PC-3 (cell line): ENCODE measurements around the gene WDR6. TPM values are rescaled to one million over a fixed set of nuclear protein-coding genes. Genes with fewer than 3 reads are reported as not detected.
A peak's percentile ranks its signal among the peaks of the same experiment; 100 is the strongest.

Source experiments
- ATAC-seq: fragments of 200-7000 bp; cut with Tn5 transposase; 2 replicates; pipeline ENCODE4 v1.9.1; 2020; ENCODE audit warnings: mild to moderate bottlenecking, moderate library complexity
- BruUV-seq: library from RNA; stranded (reverse); fragments of 400-500 nt; replicated peaks from 2 replicates; lab custom pipeline; 2021; lab: Mats Ljungman, UMichigan
- CTCF ChIA-PET: fragments of 300-600 bp; sonication (Branson Sonifier 250); formaldehyde crosslinking; loops from one replicate; lab custom pipeline; 2022; ENCODE audit warnings: antibody characterized with exemption; lab: Charles Lee
- POLR2A ChIA-PET: fragments of 300-600 bp; sonication (Branson Sonifier 250); formaldehyde crosslinking; loops from one replicate; lab custom pipeline; 2022; ENCODE audit warnings: antibody characterized with exemption; ENCODE audit not compliant: unreplicated experiment; lab: Charles Lee
- DNase-seq: peaks from one replicate; pipeline ENCODE4 v3.0.0-alpha.2; 2015
- H2AFZ ChIP-seq: fragments of 300-600 bp; sonication (generic); 2 replicates; pipeline ENCODE4 v1.6.0; 2016; ENCODE audit warnings: antibody characterized with exemption, low read length
- H3F3A ChIP-seq: fragments of 300-600 bp; sonication (generic); one replicate; pipeline ENCODE4 v1.6.0; 2017; ENCODE audit warnings: antibody characterized with exemption, low read length, control low read depth, mild to moderate bottlenecking; ENCODE audit not compliant: unreplicated experiment
- H3K27ac ChIP-seq: fragments of 300-600 bp; sonication (generic); 2 replicates; pipeline ENCODE4 v1.5.1; 2016; ENCODE audit warnings: mild to moderate bottlenecking, low read length
- H3K27me3 ChIP-seq: fragments of 300-600 bp; sonication (generic); 2 replicates; pipeline ENCODE4 v1.6.1; 2016; ENCODE audit warnings: low read length, mixed read lengths
- H3K36me3 ChIP-seq: fragments of 300-600 bp; sonication (generic); 2 replicates; pipeline ENCODE4 v1.6.1; 2016; ENCODE audit warnings: low read depth, mixed run types, low read length, mixed read lengths
- H3K4me1 ChIP-seq: fragments of 300-600 bp; sonication (generic); 2 replicates; pipeline ENCODE4 v1.5.1; 2016; ENCODE audit warnings: low read length; ENCODE audit not compliant: insufficient read depth
- H3K4me2 ChIP-seq: fragments of 300-600 bp; sonication (generic); 2 replicates; pipeline ENCODE4 v1.6.0; 2016; ENCODE audit warnings: low read length
- H3K4me3 ChIP-seq: fragments of 300-600 bp; sonication (generic); 2 replicates; pipeline ENCODE4 v1.5.1; 2016; ENCODE audit warnings: mild to moderate bottlenecking, low read length, mixed read lengths
- H3K79me2 ChIP-seq: fragments of 300-600 bp; sonication (generic); 2 replicates; pipeline ENCODE4 v1.6.1; 2017; ENCODE audit warnings: low read length, mixed read lengths
- H3K9ac ChIP-seq: fragments of 300-600 bp; sonication (generic); 2 replicates; pipeline ENCODE4 v1.6.0; 2016; ENCODE audit warnings: mild to moderate bottlenecking, low read length
- H3K9me2 ChIP-seq: fragments of 300-600 bp; sonication (generic); replicated peaks from 2 replicates; pipeline ENCODE4 v1.6.1; 2016; ENCODE audit warnings: mixed run types, low read length, mixed read lengths
- H3K9me3 ChIP-seq: fragments of 300-600 bp; sonication (generic); 2 replicates; pipeline ENCODE4 v1.6.1; 2016; ENCODE audit warnings: low read length, mixed read lengths
- H4K20me1 ChIP-seq: fragments of 300-600 bp; sonication (generic); 2 replicates; pipeline ENCODE4 v1.6.1; 2016; ENCODE audit warnings: low read length, mixed read lengths
- EZH2 ChIP-seq: fragments of 300-600 bp; sonication (generic); IDR thresholded peaks from one replicate; pipeline ENCODE4 v1.6.1; 2017; ENCODE audit warnings: antibody characterized with exemption, mild to moderate bottlenecking, low read length; ENCODE audit not compliant: unreplicated experiment
- EZH2phosphoT487 ChIP-seq: fragments of 300-600 bp; sonication (generic); IDR thresholded peaks from 2 replicates; pipeline ENCODE4 v1.6.1; 2018; ENCODE audit warnings: mild to moderate bottlenecking, antibody characterized with exemption, low read length, borderline replicate concordance
- intact Hi-C: fragments of 100-400 bp; cut with micrococcal nuclease; formaldehyde crosslinking; loops from 2 replicates; pipeline ENCODE4 v1.9.0; 2023
- total RNA-seq: library from RNA; depleted of rRNA; stranded (reverse); fragments of >200 nt; gene quantifications from 2 replicates; pipeline ENCODE4 v1.2.3, GENCODE V29; 2014
- TF ChIP-seq, protein P1 (sequence below): fragments of 300-600 bp; sonication (generic); conservative IDR thresholded peaks from 2 replicates; pipeline ENCODE4 v1.5.1; 2017; ENCODE audit warnings: antibody characterized with exemption, low read depth, mild to moderate bottlenecking, low read length

Gene WDR6
- total RNA-seq, 1 experiment from 2014 or later: 92.7 TPM

- Histone ChIP-seq H3K9me2 (no peaks in the 10 kb centered on the region), H3K27ac (peak within 1 kb of the TSS; percentile 95), H4K20me1 (no peaks in the 10 kb centered on the region), H2AFZ (peak within 1 kb of the TSS; percentile 85), H3K4me3 (peak within 1 kb of the TSS; percentile 94), H3K9me3 (no peaks in the 10 kb centered on the region), H3F3A (no peaks in the 10 kb centered on the region), H3K79me2 (peaks cover 71% of the 10 kb centered on the region), H3K27me3 (no peaks in the 10 kb centered on the region), H3K36me3 (peaks cover 32% of the 10 kb centered on the region), H3K4me1 (peaks cover 35% of the 10 kb centered on the region; the same call in 1 of the 2 replicates), H3K4me2 (peak within 1 kb of the TSS; percentile 99), H3K9ac (peak within 1 kb of the TSS; percentile 96)
- DNase-seq: peak; percentile 95
- ChIA-PET POLR2A (interaction anchor here (0.5 to 3.8 kb wide), 5 partner anchors 14 to 1680 kb away, joined by 3 to 51 read pairs (median 4); partner anchors contain the start of gene WDR6), CTCF (interaction anchor here (0.6 to 1.8 kb wide), 6 partner anchors 10 to 274 kb away, joined by 3 to 9 read pairs (median 4); partner anchors contain the start of genes QRICH1 and WDR6)
- TF ChIP-seq, protein P1, sequence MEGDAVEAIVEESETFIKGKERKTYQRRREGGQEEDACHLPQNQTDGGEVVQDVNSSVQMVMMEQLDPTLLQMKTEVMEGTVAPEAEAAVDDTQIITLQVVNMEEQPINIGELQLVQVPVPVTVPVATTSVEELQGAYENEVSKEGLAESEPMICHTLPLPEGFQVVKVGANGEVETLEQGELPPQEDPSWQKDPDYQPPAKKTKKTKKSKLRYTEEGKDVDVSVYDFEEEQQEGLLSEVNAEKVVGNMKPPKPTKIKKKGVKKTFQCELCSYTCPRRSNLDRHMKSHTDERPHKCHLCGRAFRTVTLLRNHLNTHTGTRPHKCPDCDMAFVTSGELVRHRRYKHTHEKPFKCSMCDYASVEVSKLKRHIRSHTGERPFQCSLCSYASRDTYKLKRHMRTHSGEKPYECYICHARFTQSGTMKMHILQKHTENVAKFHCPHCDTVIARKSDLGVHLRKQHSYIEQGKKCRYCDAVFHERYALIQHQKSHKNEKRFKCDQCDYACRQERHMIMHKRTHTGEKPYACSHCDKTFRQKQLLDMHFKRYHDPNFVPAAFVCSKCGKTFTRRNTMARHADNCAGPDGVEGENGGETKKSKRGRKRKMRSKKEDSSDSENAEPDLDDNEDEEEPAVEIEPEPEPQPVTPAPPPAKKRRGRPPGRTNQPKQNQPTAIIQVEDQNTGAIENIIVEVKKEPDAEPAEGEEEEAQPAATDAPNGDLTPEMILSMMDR: peak; percentile 86
- TF ChIP-seq EZH2: no peak
- ATAC-seq: peak; percentile 53
- intact Hi-C loops: loop anchor here (1.0 to 5.0 kb wide), 2 partner anchors 15 to 70 kb away; partner anchors contain the start of genes QRICH1 and WDR6
- BruUV-seq: TSS peak; percentile 27
Observed at GRCh38 chr3:49021813-49022687, 14.9 kb downstream of the WDR6 start, which contains the start of gene NDUFAF3. Gene NDUFAF3 (plus strand): TSS chr3:49022121. CDS start chr3:49022145, 24 bp downstream.

GRCh38 chr3:49022688-49023171, 15.5 kb downstream of the WDR6 start:
- BruUV-seq: no TSS peak
- Histone ChIP-seq H3K9ac (peak overlapping the region; percentile 96), H3F3A (no peaks in the 10 kb centered on the region), H3K79me2 (peaks cover 78% of the 10 kb centered on the region), H3K27me3 (no peaks in the 10 kb centered on the region), H3K27ac (peak overlapping the region; percentile 95), H3K4me2 (peak overlapping the region; percentile 99), H2AFZ (no peak overlapping the region), H3K9me3 (no peaks in the 10 kb centered on the region), H3K4me1 (peaks cover 35% of the 10 kb centered on the region), H3K36me3 (peaks cover 39% of the 10 kb centered on the region), H3K9me2 (no peaks in the 10 kb centered on the region), H3K4me3 (peak overlapping the region; percentile 94), H4K20me1 (0 out of 2 replicates have a peak, but pooled peaks cover 4% of the 10 kb centered on the region)
- TF ChIP-seq EZH2: no peak
- TF ChIP-seq, protein P1: no peak
- TF ChIP-seq EZH2phosphoT487: no peak
- ATAC-seq (no peak), DNase-seq (peak; percentile 49)
- intact Hi-C loops: loop anchor here (5.0 kb wide), 1 partner anchor 70 kb away; the partner anchor contains the start of gene QRICH1
- ChIA-PET CTCF (interaction anchor here (0.6 to 1.8 kb wide), 5 partner anchors 16 to 71 kb away, joined by 3 to 17 read pairs (median 8); partner anchors contain the start of genes QRICH1 and WDR6), POLR2A (interaction anchor here (1.0 to 3.8 kb wide), 2 partner anchors 15 to 33 kb away, joined by 5 to 51 read pairs; partner anchors contain the start of gene WDR6)
